Measurements from ENCODE around the gene TSPAN14. TPM values are rescaled to one million over a fixed set of nuclear protein-coding genes. Genes with fewer than 3 reads are reported as not detected.

TSPAN14 gene
- total RNA-seq, 4 donors from 2014 or later: 103 to 168 (median 131) TPM

GRCh38 chr10:80524190-80524909 lies 70.2 kb downstream of the TSPAN14 start:
- intact Hi-C loops (cut with DNase I; ENCODE audit: low total_unique reads): no loop called here
- TF ChIP-seq, protein P1, sequence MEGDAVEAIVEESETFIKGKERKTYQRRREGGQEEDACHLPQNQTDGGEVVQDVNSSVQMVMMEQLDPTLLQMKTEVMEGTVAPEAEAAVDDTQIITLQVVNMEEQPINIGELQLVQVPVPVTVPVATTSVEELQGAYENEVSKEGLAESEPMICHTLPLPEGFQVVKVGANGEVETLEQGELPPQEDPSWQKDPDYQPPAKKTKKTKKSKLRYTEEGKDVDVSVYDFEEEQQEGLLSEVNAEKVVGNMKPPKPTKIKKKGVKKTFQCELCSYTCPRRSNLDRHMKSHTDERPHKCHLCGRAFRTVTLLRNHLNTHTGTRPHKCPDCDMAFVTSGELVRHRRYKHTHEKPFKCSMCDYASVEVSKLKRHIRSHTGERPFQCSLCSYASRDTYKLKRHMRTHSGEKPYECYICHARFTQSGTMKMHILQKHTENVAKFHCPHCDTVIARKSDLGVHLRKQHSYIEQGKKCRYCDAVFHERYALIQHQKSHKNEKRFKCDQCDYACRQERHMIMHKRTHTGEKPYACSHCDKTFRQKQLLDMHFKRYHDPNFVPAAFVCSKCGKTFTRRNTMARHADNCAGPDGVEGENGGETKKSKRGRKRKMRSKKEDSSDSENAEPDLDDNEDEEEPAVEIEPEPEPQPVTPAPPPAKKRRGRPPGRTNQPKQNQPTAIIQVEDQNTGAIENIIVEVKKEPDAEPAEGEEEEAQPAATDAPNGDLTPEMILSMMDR (IDR thresholded peaks at IDR 0.05): no peak
- TF ChIP-seq POLR2A (IDR thresholded peaks at IDR 0.05): no peak
- WGBS, 2 donors: 64 to 65% methylated on average over 12 of the region's 12 CpGs
- DNase-seq (ENCODE audit: low spot score in 2 of 2): no peak
- H3K4me3 ChIP-seq (ENCODE audit: low read depth, poor library complexity, severe bottlenecking): no peak overlapping the region

- no peak for DNase-seq (ENCODE audit: low spot score in 2 of 2)
- TF ChIP-seq POLR2A (IDR thresholded peaks at IDR 0.05): no peak
- TF ChIP-seq, protein P1 (IDR thresholded peaks at IDR 0.05): no peak
- H3K4me3 ChIP-seq (ENCODE audit: low read depth, poor library complexity, severe bottlenecking): no peak overlapping the region
- WGBS, 2 donors: 62 to 76% methylated on average over 2 of the region's 2 CpGs
- intact Hi-C loops (cut with DNase I; ENCODE audit: low total_unique reads): no loop called here
Observed at GRCh38 chr10:80526218-80526617, 72.1 kb downstream of the TSPAN14 start.

- intact Hi-C loops (cut with DNase I; ENCODE audit: low total_unique reads): no loop called here
- TF ChIP-seq, protein P1 (IDR thresholded peaks at IDR 0.05): no peak
- TF ChIP-seq POLR2A (IDR thresholded peaks at IDR 0.05): no peak
- no peak for DNase-seq (ENCODE audit: low spot score in 2 of 2)
- H3K4me3 ChIP-seq (ENCODE audit: low read depth, poor library complexity, severe bottlenecking): no peak overlapping the region
- WGBS, 2 donors: 50 to 53% methylated on average over 6 of the region's 6 CpGs
Observed at GRCh38 chr10:80526742-80527141, 72.6 kb downstream of the TSPAN14 start.

DNA sequence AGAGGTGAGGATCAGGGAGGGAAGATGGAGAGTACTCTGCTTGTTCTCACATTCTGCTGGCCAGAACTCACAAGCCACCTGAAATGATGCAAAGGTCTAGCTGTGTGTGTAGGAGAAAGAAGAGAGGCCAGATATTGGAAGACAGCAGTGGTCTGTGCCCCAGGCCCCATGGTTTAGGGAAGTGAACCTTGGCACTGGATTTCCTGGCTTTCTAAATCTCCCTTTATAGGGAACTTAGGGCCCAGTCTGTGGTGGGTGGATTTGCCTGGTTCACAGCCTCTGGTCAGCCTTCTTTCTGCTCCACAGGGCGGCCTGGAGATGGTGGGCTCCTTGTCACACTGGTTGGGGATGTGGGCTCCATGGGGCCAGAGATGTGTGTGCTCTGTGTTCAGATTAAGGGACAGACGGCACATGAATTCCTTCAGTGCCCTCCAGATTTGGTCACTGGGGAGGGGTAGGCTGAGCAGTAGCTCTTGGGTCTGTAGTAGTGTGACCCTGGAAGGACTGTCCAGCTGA lies 74.1 kb downstream of the TSPAN14 start:
- intact Hi-C loops (cut with DNase I; ENCODE audit: low total_unique reads): no loop called here
- WGBS, 2 donors: 86 to 97% methylated on average over 2 of the region's 2 CpGs
- DNase-seq (ENCODE audit: low spot score in 2 of 2): no peak
- no peak overlapping the region for H3K4me3 ChIP-seq (ENCODE audit: low read depth, poor library complexity, severe bottlenecking)
- TF ChIP-seq, protein P1 (IDR thresholded peaks at IDR 0.05): no peak

DNA sequence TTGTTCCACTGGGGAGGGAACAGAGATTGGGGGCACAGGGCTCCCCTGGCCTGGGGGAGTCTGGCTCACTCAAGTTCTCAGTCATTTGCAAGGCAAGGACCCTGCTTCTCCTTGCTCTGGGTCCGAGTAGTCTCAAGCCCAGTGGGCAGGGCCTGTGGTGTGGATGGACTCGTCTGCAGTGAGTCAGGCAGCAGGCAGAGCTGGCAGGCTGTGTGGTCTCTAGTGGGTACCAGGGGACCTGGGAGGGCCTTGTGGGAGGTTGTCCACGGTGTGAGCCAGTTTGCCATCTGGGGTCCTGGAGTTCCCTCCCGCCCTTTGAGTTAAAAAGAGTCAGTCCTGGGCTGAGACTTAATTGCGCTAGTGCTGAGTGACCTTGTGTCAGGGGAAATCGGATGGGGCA lies 74.8 kb downstream of the TSPAN14 start:
- DNase-seq (ENCODE audit: low spot score in 2 of 2): no peak
- no peak for TF ChIP-seq POLR2A (IDR thresholded peaks at IDR 0.05)
- TF ChIP-seq, protein P1 (IDR thresholded peaks at IDR 0.05): no peak
- 83 to 84% methylated on average over 6 of the region's 6 CpGs for WGBS, 2 donors
- no peak overlapping the region for H3K4me3 ChIP-seq (ENCODE audit: low read depth, poor library complexity, severe bottlenecking)
- intact Hi-C loops (cut with DNase I; ENCODE audit: low total_unique reads): no loop called here

DNA sequence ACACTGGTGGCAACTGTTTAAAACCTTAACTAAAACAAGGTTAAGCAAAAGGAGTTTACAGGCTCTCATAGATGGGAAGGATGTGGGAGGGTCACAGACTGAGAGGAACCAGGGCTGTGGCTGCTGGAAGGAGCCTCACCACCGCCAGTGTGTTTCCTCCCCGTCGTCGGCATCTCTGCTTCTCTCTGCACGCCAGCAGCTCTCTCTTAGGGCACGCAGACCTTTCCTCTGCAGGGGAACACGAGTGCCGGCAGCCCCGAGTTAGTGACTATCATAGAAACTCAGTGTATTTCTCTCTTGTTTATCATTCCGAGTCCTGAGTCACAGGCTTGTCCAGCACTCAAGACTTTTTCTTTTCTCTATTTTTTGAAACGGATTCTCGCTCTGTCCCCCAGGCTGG lies 75.5 kb downstream of the TSPAN14 start:
- WGBS, 2 donors: 70 to 79% methylated on average over 12 of the region's 12 CpGs
- TF ChIP-seq, protein P1 (IDR thresholded peaks at IDR 0.05): no peak
- TF ChIP-seq POLR2A (IDR thresholded peaks at IDR 0.05): no peak
- H3K4me3 ChIP-seq (ENCODE audit: low read depth, poor library complexity, severe bottlenecking): no peak overlapping the region
- intact Hi-C loops (cut with DNase I; ENCODE audit: low total_unique reads): no loop called here
- no peak for DNase-seq (ENCODE audit: low spot score in 2 of 2)

All from lower leg skin (tissue), 4 donors.